ENCODE data around the gene CIPC. TPM values are rescaled to one million over a fixed set of nuclear protein-coding genes. Genes with fewer than 3 reads are reported as not detected.

The CIPC gene
- total RNA-seq, 1 donor from 2014 or later, result 22.5 TPM

DNA sequence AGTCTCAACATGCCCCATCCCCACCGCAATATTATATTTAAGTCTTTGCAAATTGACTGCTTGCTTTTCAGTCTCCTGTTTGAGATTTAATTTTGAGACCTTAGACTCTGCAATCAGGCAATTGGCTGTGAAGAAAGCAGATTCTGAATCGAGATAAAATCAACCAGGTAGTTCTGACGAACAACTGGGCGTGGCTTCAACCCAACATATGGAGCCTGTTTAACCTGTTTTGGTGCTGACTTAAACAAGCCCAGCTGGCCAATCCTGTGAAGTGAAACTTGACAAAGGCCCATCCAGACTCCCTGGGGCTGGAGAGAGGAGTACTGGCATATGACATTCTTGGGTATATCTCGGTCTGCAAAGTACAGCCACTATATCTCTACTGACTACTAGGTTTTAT is 9.8 kb upstream of the CIPC start:
- H3K4me3 Mint-ChIP-seq, result no peak overlapping the region

DNA sequence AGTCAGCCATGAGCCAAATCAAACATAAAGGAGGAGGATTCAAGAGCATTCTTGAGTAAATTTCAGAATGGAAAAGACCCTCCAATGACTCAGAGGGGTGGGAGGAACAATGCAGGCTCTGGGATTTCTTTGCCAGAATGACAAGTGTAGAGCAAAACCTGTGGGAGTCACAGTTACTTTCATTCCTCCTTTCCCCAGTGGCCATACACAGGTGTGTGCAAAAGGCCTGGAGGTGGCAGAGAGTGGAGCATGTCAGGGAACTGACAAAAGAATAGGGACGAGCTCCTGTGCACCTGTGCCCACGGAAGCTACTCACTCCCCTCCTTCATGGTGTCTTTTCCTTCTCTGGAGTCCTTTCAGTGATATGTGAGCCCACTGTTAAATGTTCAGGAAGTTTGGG is 9.4 kb upstream of the CIPC start:
- H3K36me3 ChIP-seq, result no peaks in the 10 kb centered on the region
- no peak overlapping the region for H3K9ac ChIP-seq
- TF ChIP-seq, protein P1, sequence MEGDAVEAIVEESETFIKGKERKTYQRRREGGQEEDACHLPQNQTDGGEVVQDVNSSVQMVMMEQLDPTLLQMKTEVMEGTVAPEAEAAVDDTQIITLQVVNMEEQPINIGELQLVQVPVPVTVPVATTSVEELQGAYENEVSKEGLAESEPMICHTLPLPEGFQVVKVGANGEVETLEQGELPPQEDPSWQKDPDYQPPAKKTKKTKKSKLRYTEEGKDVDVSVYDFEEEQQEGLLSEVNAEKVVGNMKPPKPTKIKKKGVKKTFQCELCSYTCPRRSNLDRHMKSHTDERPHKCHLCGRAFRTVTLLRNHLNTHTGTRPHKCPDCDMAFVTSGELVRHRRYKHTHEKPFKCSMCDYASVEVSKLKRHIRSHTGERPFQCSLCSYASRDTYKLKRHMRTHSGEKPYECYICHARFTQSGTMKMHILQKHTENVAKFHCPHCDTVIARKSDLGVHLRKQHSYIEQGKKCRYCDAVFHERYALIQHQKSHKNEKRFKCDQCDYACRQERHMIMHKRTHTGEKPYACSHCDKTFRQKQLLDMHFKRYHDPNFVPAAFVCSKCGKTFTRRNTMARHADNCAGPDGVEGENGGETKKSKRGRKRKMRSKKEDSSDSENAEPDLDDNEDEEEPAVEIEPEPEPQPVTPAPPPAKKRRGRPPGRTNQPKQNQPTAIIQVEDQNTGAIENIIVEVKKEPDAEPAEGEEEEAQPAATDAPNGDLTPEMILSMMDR (IDR thresholded peaks at IDR 0.05), result no peak
- TF ChIP-seq EZH2 (IDR thresholded peaks at IDR 0.05), result no peak
- TF ChIP-seq EZH2phosphoT487 (IDR thresholded peaks at IDR 0.05), result no peak
- H3K27ac ChIP-seq, result no peak overlapping the region
- H3K4me1 ChIP-seq, result peaks cover 39% of the 10 kb centered on the region
- Mint-ChIP-seq H3K4me3 (no peak overlapping the region), H3K27ac (no peak overlapping the region), H3K27me3 (ENCODE audit: insufficient read depth, low read depth) (no peaks in the 10 kb centered on the region), H3K36me3 (peaks cover 4% of the 10 kb centered on the region), H3K4me1 (peaks cover 36% of the 10 kb centered on the region), H3K9me3 (peaks cover 18% of the 10 kb centered on the region)
- H3K9me3 ChIP-seq (ENCODE audit: low read depth), result no peaks in the 10 kb centered on the region
- H3K4me2 ChIP-seq, result peak overlapping the region; percentile 17
- peak overlapping the region; percentile 78 for H2AFZ ChIP-seq (replicated peaks)
- H4K20me1 ChIP-seq (ENCODE audit: low read depth), result no peaks in the 10 kb centered on the region
- peaks cover 28% of the 10 kb centered on the region for H3F3A ChIP-seq (ENCODE audit: low read depth)
- DNase-seq (ENCODE audit: low spot score), result no peak
- no peak overlapping the region for H3K4me3 ChIP-seq
- H3K79me2 ChIP-seq (ENCODE audit: low read depth), result no peaks in the 10 kb centered on the region
- H3K27me3 ChIP-seq, result no peaks in the 10 kb centered on the region

More for the DNA sequence above, 9.8 kb upstream of the CIPC start:
- Histone ChIP-seq H3F3A (ENCODE audit: low read depth) (peaks cover 28% of the 10 kb centered on the region), H3K36me3 (no peaks in the 10 kb centered on the region), H3K9me3 (ENCODE audit: low read depth) (no peaks in the 10 kb centered on the region), H3K27ac (no peak overlapping the region), H4K20me1 (ENCODE audit: low read depth) (no peaks in the 10 kb centered on the region), H3K4me1 (peaks cover 39% of the 10 kb centered on the region), H3K4me2 (peak overlapping the region; percentile 17), H3K79me2 (ENCODE audit: low read depth) (no peaks in the 10 kb centered on the region), H3K4me3 (no peak overlapping the region), H3K9ac (no peak overlapping the region), H3K27me3 (no peaks in the 10 kb centered on the region), H2AFZ (replicated peaks) (peak overlapping the region; percentile 78)
- Mint-ChIP-seq H3K27me3 (ENCODE audit: insufficient read depth, low read depth) (no peaks in the 10 kb centered on the region), H3K27ac (no peak overlapping the region), H3K9me3 (peaks cover 18% of the 10 kb centered on the region), H3K36me3 (peaks cover 4% of the 10 kb centered on the region), H3K4me1 (peaks cover 38% of the 10 kb centered on the region)
- peak; percentile 49 for DNase-seq (ENCODE audit: low spot score)
- TF ChIP-seq, protein P1 (IDR thresholded peaks at IDR 0.05), result no peak
- TF ChIP-seq EZH2phosphoT487 (IDR thresholded peaks at IDR 0.05) (no peak), EZH2 (IDR thresholded peaks at IDR 0.05) (no peak)

DNA sequence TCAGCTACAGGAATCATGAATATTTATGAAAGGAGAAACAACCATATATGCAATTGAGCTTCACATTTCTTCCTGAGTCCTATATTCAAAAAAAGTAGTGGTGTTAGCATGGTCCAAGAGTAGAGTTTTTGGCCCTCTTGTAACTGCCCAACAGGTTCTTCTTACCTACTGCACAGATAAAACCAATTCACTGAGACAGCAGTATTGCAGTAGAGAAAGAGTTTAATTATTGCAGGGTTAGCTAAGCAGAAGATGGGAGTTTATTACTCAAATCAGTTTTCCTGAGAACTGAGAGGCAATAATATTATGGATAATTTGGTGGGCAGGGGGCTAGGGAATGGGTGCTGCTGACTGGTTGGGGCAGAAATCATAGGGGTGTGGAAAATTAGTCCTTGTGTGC is 6.5 kb upstream of the CIPC start:
- peaks cover 7% of the 10 kb centered on the region for H3K79me2 ChIP-seq (ENCODE audit: low read depth)
- H2AFZ ChIP-seq (replicated peaks), result no peak overlapping the region
- H3K27me3 ChIP-seq, result no peaks in the 10 kb centered on the region
- no peaks in the 10 kb centered on the region for H3K36me3 ChIP-seq
- Mint-ChIP-seq H3K9me3 (peaks cover 18% of the 10 kb centered on the region), H3K4me1 (peaks cover 24% of the 10 kb centered on the region), H3K27me3 (ENCODE audit: insufficient read depth, low read depth) (no peaks in the 10 kb centered on the region), H3K27ac (no peak overlapping the region), H3K4me3 (no peak overlapping the region), H3K36me3 (peaks cover 4% of the 10 kb centered on the region)
- no peak for DNase-seq (ENCODE audit: low spot score)
- no peak overlapping the region for H3K4me3 ChIP-seq
- H3K4me2 ChIP-seq, result no peak overlapping the region
- no peaks in the 10 kb centered on the region for H4K20me1 ChIP-seq (ENCODE audit: low read depth)
- no peaks in the 10 kb centered on the region for H3K9me3 ChIP-seq (ENCODE audit: low read depth)
- no peak for TF ChIP-seq EZH2 (IDR thresholded peaks at IDR 0.05)
- no peak for TF ChIP-seq EZH2phosphoT487 (IDR thresholded peaks at IDR 0.05)
- TF ChIP-seq, protein P1 (IDR thresholded peaks at IDR 0.05), result no peak
- no peak overlapping the region for H3K9ac ChIP-seq
- peaks cover 19% of the 10 kb centered on the region for H3K4me1 ChIP-seq
- no peak overlapping the region for H3K27ac ChIP-seq
- H3F3A ChIP-seq (ENCODE audit: low read depth), result peaks cover 18% of the 10 kb centered on the region

Data from neural progenitor cell (in vitro differentiated cells).